H9 (cell line): ENCODE data around the gene INTS1. TPM values are rescaled to one million over a fixed set of nuclear protein-coding genes. Genes with fewer than 3 reads are reported as not detected.

Experiments
- DNase-seq: peaks from one replicate; pipeline ENCODE4 v3.0.0-alpha.2; 2017
- H2AFZ ChIP-seq: one replicate; pipeline ENCODE4 v1.6.1; 2013; ENCODE audit warnings: mild to moderate bottlenecking, low read length, control low read depth, moderate library complexity
- H2AK5ac ChIP-seq: 2 replicates; pipeline ENCODE4 v1.6.1; 2013; ENCODE audit warnings: low read length, control low read depth, mixed read lengths; ENCODE audit not compliant: insufficient read length
- H2BK120ac ChIP-seq: one replicate; pipeline ENCODE4 v1.6.1; 2013; ENCODE audit warnings: low read depth, mild to moderate bottlenecking, low read length, control low read depth, inconsistent platforms; ENCODE audit not compliant: poor library complexity, severe bottlenecking
- H2BK12ac ChIP-seq: 2 replicates; pipeline ENCODE4 v1.6.1; 2013; ENCODE audit warnings: low read length, control low read depth, mixed read lengths, low read depth; ENCODE audit not compliant: insufficient read length
- H2BK15ac ChIP-seq: 2 replicates; pipeline ENCODE4 v1.6.1; 2013; ENCODE audit warnings: low read depth, low read length, control low read depth
- H2BK20ac ChIP-seq: one replicate; pipeline ENCODE4 v1.6.1; 2013; ENCODE audit warnings: low read depth, mild to moderate bottlenecking, low read length, control low read depth, inconsistent platforms; ENCODE audit not compliant: poor library complexity, severe bottlenecking
- H2BK5ac ChIP-seq: 2 replicates; pipeline ENCODE4 v1.6.1; 2013; ENCODE audit warnings: low read length, control low read depth, mixed read lengths; ENCODE audit not compliant: insufficient read length
- H3K14ac ChIP-seq: 2 replicates; pipeline ENCODE4 v1.6.1; 2013; ENCODE audit warnings: low read length, control low read depth; ENCODE audit not compliant: insufficient read depth
- H3K18ac ChIP-seq: 2 replicates; pipeline ENCODE4 v1.6.1; 2013; ENCODE audit warnings: low read depth, mild to moderate bottlenecking, mixed read lengths, low read length, control low read depth; ENCODE audit not compliant: insufficient read length
- H3K23ac ChIP-seq: 2 replicates; pipeline ENCODE4 v1.6.1; 2013; ENCODE audit warnings: low read length, control low read depth, mixed read lengths, low read depth; ENCODE audit not compliant: insufficient read length
- H3K23me2 ChIP-seq: 2 replicates; pipeline ENCODE4 v1.6.1; 2013; ENCODE audit warnings: low read depth, mild to moderate bottlenecking, mixed read lengths, low read length, control low read depth; ENCODE audit not compliant: insufficient read length, poor library complexity, severe bottlenecking
- H3K27ac ChIP-seq: 2 replicates; pipeline ENCODE4 v1.5.1; 2013; ENCODE audit warnings: low read length, control low read depth, mixed read lengths, low read depth; ENCODE audit not compliant: insufficient read length
- H3K27me3 ChIP-seq: 2 replicates; pipeline ENCODE4 v1.6.1; 2013; ENCODE audit warnings: low read length, control low read depth, inconsistent platforms; ENCODE audit not compliant: insufficient read depth
- H3K4ac ChIP-seq: 2 replicates; pipeline ENCODE4 v1.6.1; 2013; ENCODE audit warnings: low read depth, mild to moderate bottlenecking, control low read depth, inconsistent platforms, low read length, moderate library complexity
- H3K4me1 ChIP-seq: 2 replicates; pipeline ENCODE4 v1.6.1; 2013; ENCODE audit warnings: low read length, control low read depth, inconsistent platforms; ENCODE audit not compliant: insufficient read depth
- H3K4me2 ChIP-seq: 2 replicates; pipeline ENCODE4 v1.6.1; 2013; ENCODE audit warnings: low read length, control low read depth, mixed read lengths; ENCODE audit not compliant: insufficient read length, insufficient read depth
- H3K56ac ChIP-seq: 2 replicates; pipeline ENCODE4 v1.6.1; 2013; ENCODE audit warnings: low read depth, mild to moderate bottlenecking, mixed read lengths, low read length, control low read depth; ENCODE audit not compliant: insufficient read length
- H3K79me1 ChIP-seq: 2 replicates; pipeline ENCODE4 v1.6.1; 2013; ENCODE audit warnings: low read depth, mild to moderate bottlenecking, moderate library complexity, low read length, control low read depth, inconsistent platforms; ENCODE audit not compliant: insufficient read depth, poor library complexity, severe bottlenecking
- H3K79me2 ChIP-seq: 2 replicates; pipeline ENCODE4 v1.6.1; 2013; ENCODE audit warnings: low read length, control low read depth, inconsistent platforms; ENCODE audit not compliant: insufficient read depth
- H3K9ac ChIP-seq: 2 replicates; pipeline ENCODE4 v1.6.1; 2013; ENCODE audit warnings: low read length, control low read depth, mixed read lengths; ENCODE audit not compliant: insufficient read length; ENCODE audit errors: extremely low read depth
- H3K9me3 ChIP-seq: one replicate; pipeline ENCODE4 v1.6.1; 2013; ENCODE audit warnings: low read depth, low read length, inconsistent platforms; ENCODE audit not compliant: control insufficient read depth
- H3T11ph ChIP-seq: one replicate; pipeline ENCODE4 v1.6.1; 2013; ENCODE audit warnings: mild to moderate bottlenecking, low read length, control low read depth, inconsistent platforms
- H4K20me1 ChIP-seq: one replicate; pipeline ENCODE4 v1.6.1; 2013; ENCODE audit not compliant: control insufficient read depth, insufficient read length, insufficient read depth
- H4K5ac ChIP-seq: 2 replicates; pipeline ENCODE4 v1.6.1; 2013; ENCODE audit warnings: low read depth, mild to moderate bottlenecking, mixed read lengths, low read length, control low read depth; ENCODE audit not compliant: insufficient read length
- H4K8ac ChIP-seq: replicated peaks from 2 replicates; pipeline ENCODE4 v1.6.1; 2013; ENCODE audit warnings: low read length, control low read depth, mixed read lengths, low read depth; ENCODE audit not compliant: insufficient read length
- H4K91ac ChIP-seq: 2 replicates; pipeline ENCODE4 v1.6.1; 2013; ENCODE audit warnings: low read depth, mild to moderate bottlenecking, moderate library complexity, mixed read lengths, low read length, control low read depth; ENCODE audit not compliant: insufficient read length
- H3K27ac Mint-ChIP-seq, 3 experiments: 2 replicates in 2 of 3; 3 replicates in 1 of 3; pipeline ENCODE4 v1.8.0; 2020 to 2021; ENCODE audit warnings: mixed read lengths in 3 of 3, mild to moderate bottlenecking in 1 of 3, moderate library complexity in 1 of 3
- H3K27me3 Mint-ChIP-seq: 2 replicates; pipeline ENCODE4 v1.8.0; 2021; ENCODE audit warnings: low read depth, mild to moderate bottlenecking, moderate library complexity, mixed read lengths
- H3K36me3 Mint-ChIP-seq, 3 experiments: 2 replicates in 2 of 3; 3 replicates in 1 of 3; pipeline ENCODE4 v1.8.0; 2020 to 2021; ENCODE audit warnings: low read depth in 3 of 3, mixed read lengths in 3 of 3; ENCODE audit not compliant: insufficient read depth in 1 of 3
- H3K4me1 Mint-ChIP-seq, 2 experiments: 2 replicates each; pipeline ENCODE4 v1.8.0; 2020; ENCODE audit warnings: mixed read lengths in 2 of 2
- H3K4me3 Mint-ChIP-seq, 2 experiments: 2 replicates in 1 of 2; 3 replicates in 1 of 2; pipeline ENCODE4 v1.8.0; 2020 to 2021; ENCODE audit warnings: mild to moderate bottlenecking in 2 of 2, mixed read lengths in 2 of 2, moderate library complexity in 1 of 2
- H3K9me3 Mint-ChIP-seq, 2 experiments: 2 replicates in 1 of 2; 3 replicates in 1 of 2; pipeline ENCODE4 v1.8.0; 2020; ENCODE audit warnings: mild to moderate bottlenecking in 2 of 2, mixed read lengths in 2 of 2, moderate library complexity in 1 of 2
- WGBS: extraction: QIAGEN DNeasy Blood & Tissue Kit; methylation state at CpG from one replicate; pipeline ENCODE4 v1.1.7; 2013; ENCODE audit warnings: missing lambda C conversion rate, low lambda C conversion rate, mixed read lengths; ENCODE audit not compliant: insufficient read length; ENCODE audit errors: extremely low coverage; 5-methylcytosine and 5-hydroxymethylcytosine counted together
- total RNA-seq: library from RNA; stranded (reverse); gene quantifications from 2 replicates; pipeline ENCODE4 v1.2.1, GENCODE V29; 2021
- TF ChIP-seq, protein P1 (sequence below): fragments of 200-600 bp; sonication (generic); conservative IDR thresholded peaks from 3 replicates; pipeline ENCODE4 v1.8.0; 2021; ENCODE audit warnings: antibody characterized with exemption, mild to moderate bottlenecking

INTS1 gene
- total RNA-seq, 1 experiment from 2014 or later: 133 TPM

DNA sequence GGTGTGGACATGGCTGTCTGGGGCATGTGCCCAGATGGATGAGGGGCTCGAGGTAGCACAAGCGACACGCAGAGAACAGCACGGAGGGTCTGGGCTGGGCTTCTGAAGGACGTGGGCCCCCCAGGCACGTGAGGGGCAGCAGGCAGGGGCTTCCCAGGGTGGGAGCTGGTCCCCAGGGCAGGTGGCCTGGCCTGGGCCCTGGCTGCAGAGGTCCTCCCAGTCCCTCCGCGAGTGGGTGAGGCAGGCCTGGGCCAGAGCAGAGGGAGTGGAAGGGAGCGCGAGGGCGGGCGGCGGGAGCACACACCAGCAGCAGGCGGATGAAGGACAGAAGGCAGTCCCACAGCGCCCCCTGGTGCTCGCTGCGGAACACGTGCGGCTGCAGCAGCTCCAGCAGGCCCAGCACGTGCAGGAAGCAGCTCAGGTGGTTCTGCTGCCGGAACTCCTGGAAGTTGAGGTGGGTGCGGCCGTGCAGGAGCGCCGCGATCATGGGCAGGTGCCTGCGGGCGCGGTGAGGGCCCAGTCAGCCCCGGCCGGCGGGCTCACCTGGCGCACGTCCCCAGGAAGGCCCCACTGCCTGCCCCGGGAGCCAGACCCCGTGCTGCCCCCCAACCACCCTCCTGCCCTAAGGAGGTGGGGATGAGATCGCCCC is 30.2 kb downstream of the INTS1 start:
- Mint-ChIP-seq H3K4me1 (peaks cover 0 to 2% of the 10 kb centered on the region in 2 experiments; a peak in 1 of 4 replicates), H3K27ac (no peak overlapping the region; a peak in 1 of 7 replicates), H3K27me3 (no peaks in the 10 kb centered on the region), H3K36me3 (peaks cover 2 to 36% (median 31%) of the 10 kb centered on the region in 3 experiments; a peak in 6 of 7 replicates), H3K4me3 (no peak overlapping the region), H3K9me3 (no peaks in the 10 kb centered on the region)
- no peak overlapping the region for H3K18ac ChIP-seq
- H3K23me2 ChIP-seq: no peaks in the 10 kb centered on the region
- no peak overlapping the region for H4K91ac ChIP-seq
- no peaks in the 10 kb centered on the region for H4K20me1 ChIP-seq
- no peak overlapping the region; the same call in 1 of the 2 replicates for H3K4ac ChIP-seq
- no peak overlapping the region for H3T11ph ChIP-seq
- no peaks in the 10 kb centered on the region for H3K9me3 ChIP-seq
- H3K27ac ChIP-seq: no peak overlapping the region
- H2BK5ac ChIP-seq: no peak overlapping the region
- H2BK120ac ChIP-seq: no peak overlapping the region
- H3K4me2 ChIP-seq: no peak overlapping the region
- H3K23ac ChIP-seq: no peak overlapping the region
- H3K79me1 ChIP-seq: no peaks in the 10 kb centered on the region
- TF ChIP-seq, protein P1, sequence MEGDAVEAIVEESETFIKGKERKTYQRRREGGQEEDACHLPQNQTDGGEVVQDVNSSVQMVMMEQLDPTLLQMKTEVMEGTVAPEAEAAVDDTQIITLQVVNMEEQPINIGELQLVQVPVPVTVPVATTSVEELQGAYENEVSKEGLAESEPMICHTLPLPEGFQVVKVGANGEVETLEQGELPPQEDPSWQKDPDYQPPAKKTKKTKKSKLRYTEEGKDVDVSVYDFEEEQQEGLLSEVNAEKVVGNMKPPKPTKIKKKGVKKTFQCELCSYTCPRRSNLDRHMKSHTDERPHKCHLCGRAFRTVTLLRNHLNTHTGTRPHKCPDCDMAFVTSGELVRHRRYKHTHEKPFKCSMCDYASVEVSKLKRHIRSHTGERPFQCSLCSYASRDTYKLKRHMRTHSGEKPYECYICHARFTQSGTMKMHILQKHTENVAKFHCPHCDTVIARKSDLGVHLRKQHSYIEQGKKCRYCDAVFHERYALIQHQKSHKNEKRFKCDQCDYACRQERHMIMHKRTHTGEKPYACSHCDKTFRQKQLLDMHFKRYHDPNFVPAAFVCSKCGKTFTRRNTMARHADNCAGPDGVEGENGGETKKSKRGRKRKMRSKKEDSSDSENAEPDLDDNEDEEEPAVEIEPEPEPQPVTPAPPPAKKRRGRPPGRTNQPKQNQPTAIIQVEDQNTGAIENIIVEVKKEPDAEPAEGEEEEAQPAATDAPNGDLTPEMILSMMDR: peak; percentile 98
- H3K27me3 ChIP-seq: no peaks in the 10 kb centered on the region
- H2AFZ ChIP-seq: no peak overlapping the region
- no CpG with 5 or more reads among the region's 37 CpGs for WGBS
- H2BK12ac ChIP-seq: no peak overlapping the region
- H2AK5ac ChIP-seq: no peak overlapping the region
- no peak overlapping the region for H2BK20ac ChIP-seq
- H4K8ac ChIP-seq: no peak overlapping the region
- no peaks in the 10 kb centered on the region for H3K79me2 ChIP-seq
- DNase-seq: peak; percentile 96
- no peak overlapping the region for H3K56ac ChIP-seq
- no peak overlapping the region; the same call in 1 of the 2 replicates for H3K14ac ChIP-seq
- no peak overlapping the region for H2BK15ac ChIP-seq
- no peak overlapping the region for H4K5ac ChIP-seq
- no peaks in the 10 kb centered on the region for H3K4me1 ChIP-seq
- no peak overlapping the region for H3K9ac ChIP-seq
